GM20000 (cell line): ENCODE measurements around the gene MAFF.

Source experiments
- DNase-seq: peaks from one replicate; pipeline ENCODE4 v3.0.0; 2012; ENCODE audit warnings: low spot score
- CTCF ChIP-seq: IDR thresholded peaks from 2 replicates; pipeline ENCODE4 v1.5.1; 2012; ENCODE audit warnings: mild to moderate bottlenecking, control low read depth; ENCODE audit errors: extremely low read depth, missing control alignments

MAFF gene

GRCh38 chr22:38165922-38166593, 35.7 kb upstream of the MAFF start:
- TF ChIP-seq CTCF = no peak

GRCh38 chr22:38167988-38168407, 33.8 kb upstream of the MAFF start:
- TF ChIP-seq CTCF = no peak
- no peak for DNase-seq

More at GRCh38 chr22:38165922-38166593, 35.7 kb upstream of the MAFF start:
- no peak for DNase-seq

- no peak for TF ChIP-seq CTCF
- no peak for DNase-seq
These were observed 32.7 kb upstream of the MAFF start for GRCh38 chr22:38169116-38169515.

- DNase-seq = no peak
- TF ChIP-seq CTCF = no peak
These were observed 31.3 kb upstream of the MAFF start for GRCh38 chr22:38170469-38170868.

GRCh38 chr22:38171927-38172831, 29.6 kb upstream of the MAFF start:
- no peak for DNase-seq
- no peak for TF ChIP-seq CTCF

- TF ChIP-seq CTCF = no peak
- DNase-seq = no peak
These were observed 28.8 kb upstream of the MAFF start for GRCh38 chr22:38172832-38173640.

- no peak for DNase-seq
- TF ChIP-seq CTCF = no peak
These were observed 28.2 kb upstream of the MAFF start for GRCh38 chr22:38173641-38173906.
